A549 (cell line): Measurements from ENCODE around the gene SAP25. TPM values are rescaled to one million over a fixed set of nuclear protein-coding genes. Genes with fewer than 3 reads are reported as not detected.
A peak's percentile ranks its signal among the peaks of the same experiment; 100 is the strongest.

Experiments
- ATAC-seq, 2 experiments: fragments of 200-7000 bp in 1 of 2; fragments of >200 bp in 1 of 2; cut with Nextera tagmentation in 1 of 2; cut with Tn5 transposase in 1 of 2; 3 replicates each; pipeline versions ENCODE4 v1.8.0 to v1.9.1; 2018 to 2020; ENCODE audit warnings: mild to moderate bottlenecking in 1 of 2, moderate library complexity in 1 of 2
- CTCF ChIA-PET: fragments of 300-600 bp; sonication (Branson Sonifier 250); formaldehyde crosslinking; extraction: SDS; loops from one replicate; lab custom pipeline; 2021; ENCODE audit warnings: antibody characterized with exemption, inconsistent platforms; lab: Yijun Ruan, JAX
- POLR2A ChIA-PET: fragments of 350-600 bp; formaldehyde crosslinking; extraction: SDS; loops from one replicate; lab custom pipeline; 2021; ENCODE audit warnings: antibody characterized with exemption, inconsistent platforms; lab: Yijun Ruan, JAX
- DNase-seq, 2 experiments: peaks; one replicate each; pipeline versions ENCODE4 v3.0.0 to v3.0.0-alpha.2; 2011 to 2016; ENCODE audit warnings: low read depth in 1 of 2, low spot score in 1 of 2
- FAIRE-seq: peaks from 2 replicates; lab custom pipeline; 2011; peaks lifted over from hg19 to GRCh38; lab: Jason Lieb, UNC
- H3K27ac ChIP-seq, 2 experiments: fragments of >200 bp; sonication (Bioruptor Twin); formaldehyde crosslinking; 3 replicates each; pipeline ENCODE4 v1.5.1; 2016 to 2017
- H3K4me1 ChIP-seq: fragments of >200 bp; sonication (Bioruptor Twin); formaldehyde crosslinking; 3 replicates; pipeline ENCODE4 v1.6.1; 2016
- H3K4me2 ChIP-seq: fragments of >200 bp; sonication (Bioruptor Twin); formaldehyde crosslinking; 3 replicates; pipeline ENCODE4 v1.6.1; 2016
- H3K4me3 ChIP-seq: fragments of >200 bp; sonication (Bioruptor Twin); formaldehyde crosslinking; 3 replicates; pipeline ENCODE4 v1.5.1; 2016
- H3K9me3 ChIP-seq: fragments of >200 bp; sonication (Bioruptor Twin); formaldehyde crosslinking; 3 replicates; pipeline ENCODE4 v1.6.1; 2016
- BHLHE40 ChIP-seq: IDR thresholded peaks from 2 replicates; pipeline ENCODE4 v1.6.1; 2012; ENCODE audit warnings: low read depth, low read length, inconsistent platforms
- CBX8 ChIP-seq: fragments of 200-600 bp; sonication (generic); IDR thresholded peaks from 2 replicates; pipeline ENCODE4 v1.6.1; 2016
- EP300 ChIP-seq, 2 experiments: fragments of >200 bp; sonication (Bioruptor Twin); formaldehyde crosslinking; IDR thresholded peaks; 2 replicates in 1 of 2; 3 replicates in 1 of 2; pipeline ENCODE4 v1.6.1; 2016 to 2017
- FOXS1 ChIP-seq: fragments of 250-450 bp; sonication (Bioruptor Pico); IDR thresholded peaks from 2 replicates; pipeline ENCODE4 v1.5.0; 2020; ENCODE audit warnings: mild to moderate bottlenecking, moderate library complexity
- KDM1A ChIP-seq: fragments of 200-600 bp; sonication (generic); IDR thresholded peaks from 2 replicates; pipeline ENCODE4 v1.6.1; 2016; ENCODE audit warnings: low read depth, mild to moderate bottlenecking
- KDM5A ChIP-seq: fragments of 200-600 bp; sonication (generic); IDR thresholded peaks from 2 replicates; pipeline ENCODE4 v1.6.1; 2016; ENCODE audit warnings: antibody characterized with exemption, mild to moderate bottlenecking
- MAFK ChIP-seq: fragments of 450-650 bp; IDR thresholded peaks from 2 replicates; pipeline ENCODE4 v1.6.1; 2014; ENCODE audit not compliant: partially characterized antibody
- MYC ChIP-seq: IDR thresholded peaks from 2 replicates; pipeline ENCODE4 v1.6.1; 2012; ENCODE audit warnings: mild to moderate bottlenecking, inconsistent platforms, low read length, improper control_type of control experiment, borderline replicate concordance
- NR3C1 ChIP-seq: fragments of >200 bp; sonication (Bioruptor Twin); formaldehyde crosslinking; IDR thresholded peaks from 3 replicates; pipeline ENCODE4 v1.6.1; 2017
- PHF8 ChIP-seq: fragments of 200-600 bp; sonication (generic); IDR thresholded peaks from 2 replicates; pipeline ENCODE4 v1.6.1; 2016; ENCODE audit warnings: low read depth, mild to moderate bottlenecking, antibody characterized with exemption, moderate library complexity, borderline replicate concordance
- POLR2A ChIP-seq: IDR thresholded peaks from 2 replicates; pipeline ENCODE4 v1.6.1; 2012; ENCODE audit warnings: mild to moderate bottlenecking, low read length
- POLR2AphosphoS2 ChIP-seq: conservative IDR thresholded peaks from 2 replicates; pipeline ENCODE4 v1.6.1; 2012; ENCODE audit warnings: low read length, improper control_type of control experiment, inconsistent platforms
- RAD21 ChIP-seq, 2 experiments: fragments of >200 bp in 1 of 2; sonication (Bioruptor Twin) in 1 of 2; formaldehyde crosslinking in 1 of 2; IDR thresholded peaks in 1 of 2; conservative IDR thresholded peaks in 1 of 2; 2 replicates in 1 of 2; 3 replicates in 1 of 2; pipeline ENCODE4 v1.6.1; 2012 to 2018; ENCODE audit warnings: inconsistent platforms in 1 of 2
- RNF2 ChIP-seq: fragments of 200-600 bp; sonication (generic); IDR thresholded peaks from 2 replicates; pipeline ENCODE4 v1.6.1; 2016; ENCODE audit warnings: low read depth, mild to moderate bottlenecking, antibody characterized with exemption, moderate library complexity, borderline replicate concordance
- SMC3 ChIP-seq: fragments of >200 bp; sonication (Bioruptor Twin); formaldehyde crosslinking; IDR thresholded peaks from 3 replicates; pipeline ENCODE4 v1.6.1; 2018; ENCODE audit warnings: inconsistent platforms
- ZC3H11A ChIP-seq: fragments of 450-650 bp; IDR thresholded peaks from 2 replicates; pipeline ENCODE4 v1.6.1; 2014; ENCODE audit warnings: antibody characterized with exemption, mild to moderate bottlenecking
- ZNF302 ChIP-seq: fragments of 250-450 bp; sonication (Bioruptor Pico); IDR thresholded peaks from 2 replicates; pipeline ENCODE4 v1.9.0; 2021; ENCODE audit warnings: inconsistent platforms, mild to moderate bottlenecking, moderate library complexity
- WGBS: methylation state at CpG from one replicate; pipeline ENCODE4 v1.1.6; 2017; ENCODE audit errors: missing lambda C conversion rate; 5-methylcytosine and 5-hydroxymethylcytosine counted together
- polyA plus RNA-seq, 4 experiments: library from polyadenylated mRNA; depleted of rRNA in 3 of 4; stranded (reverse); fragments of >200 nt; fragmentation: RNase III in 1 of 4; extraction: RNeasy Plus Mini Kit Qiagen cat#74134 plus additional on column Dnase treatment in 1 of 4; gene quantifications; 2 replicates in 3 of 4; 3 replicates in 1 of 4; pipeline ENCODE4 v1.2.3, GENCODE V29; 2011 to 2017
- TF ChIP-seq, protein P1 (sequence below): fragments of >200 bp; sonication (Bioruptor Twin); formaldehyde crosslinking; IDR thresholded peaks from 3 replicates; pipeline ENCODE4 v1.5.1; 2016
- TF ChIP-seq, protein P2 (sequence below): fragments of >200 bp; sonication (Bioruptor Twin); formaldehyde crosslinking; IDR thresholded peaks from 2 replicates; pipeline ENCODE4 v1.6.1; 2016
- TF ChIP-seq, protein P3 (sequence below): fragments of 150-350 bp; IDR thresholded peaks from 2 replicates; pipeline ENCODE4 v1.6.1; 2014; ENCODE audit warnings: low read depth, mild to moderate bottlenecking, low read length

SAP25 gene
- polyA plus RNA-seq, 2 of the 4 experiments (the other 2 are of a cell fraction) = 0.37 TPM; not detected in 1

DNA sequence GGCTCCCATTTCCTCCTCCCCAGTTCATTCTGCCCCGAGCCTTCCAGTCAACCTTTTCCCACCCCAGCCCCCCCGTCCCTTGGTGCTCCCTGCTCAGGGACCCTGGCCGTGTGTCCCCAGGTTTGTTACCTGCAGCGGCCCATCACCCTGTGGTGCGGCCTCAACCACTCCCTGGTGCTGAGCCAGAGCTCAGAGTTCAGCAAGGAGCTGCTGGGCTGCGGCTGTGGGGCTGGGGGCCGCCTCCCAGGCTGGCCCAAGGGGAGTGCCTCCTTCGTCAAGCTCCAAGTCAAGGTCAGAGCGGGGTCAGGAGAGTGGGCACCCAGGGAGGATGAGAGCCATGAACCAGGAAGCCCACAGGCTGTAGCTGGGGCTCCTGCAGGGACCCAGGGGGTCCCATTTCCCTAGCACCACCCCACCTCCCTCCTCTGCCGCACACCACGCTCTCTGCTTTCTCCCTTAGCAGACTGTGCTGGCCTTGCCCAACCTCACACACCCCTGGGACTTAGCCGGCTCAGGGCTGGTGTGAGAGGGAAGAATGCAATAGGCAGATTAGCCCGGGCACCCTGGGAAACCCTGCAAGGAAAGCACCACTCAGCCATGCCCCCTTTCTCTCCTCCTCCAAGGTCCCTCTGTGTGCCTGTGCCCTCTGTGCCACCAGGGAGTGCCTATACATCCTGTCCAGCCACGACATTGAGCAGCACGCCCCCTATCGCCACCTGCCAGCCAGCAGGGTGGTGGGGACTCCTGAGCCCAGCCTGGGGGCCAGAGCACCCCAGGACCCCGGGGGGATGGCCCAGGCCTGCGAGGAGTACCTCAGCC lies 26.4 kb upstream of the SAP25 start:
- ATAC-seq (0 out of 6 replicates have a peak, but pooled peaks of 1 of the 2 experiments have one; percentile 5), FAIRE-seq (no peak)
- WGBS = 51% methylated on average over 9 of the region's 18 CpGs
- Histone ChIP-seq H3K4me1 (0 out of 3 replicates have a peak, but pooled peaks cover 4% of the 10 kb centered on the region), H3K4me2 (no peak overlapping the region), H3K4me3 (no peak overlapping the region), H3K27ac (no peak overlapping the region)
- CTCF ChIA-PET = interaction anchor here (0.7 to 3.2 kb wide), 5 partner anchors 12 to 105 kb away, joined by 3 to 20 read pairs (median 6); partner anchors contain the start of genes FBXO24, LRCH4 and POP7
- TF ChIP-seq RAD21 (conservative IDR thresholded peaks at IDR 0.05 in 1 of 2, IDR thresholded peaks at IDR 0.05 in 1 of 2) = no peak
- TF ChIP-seq, protein P1, sequence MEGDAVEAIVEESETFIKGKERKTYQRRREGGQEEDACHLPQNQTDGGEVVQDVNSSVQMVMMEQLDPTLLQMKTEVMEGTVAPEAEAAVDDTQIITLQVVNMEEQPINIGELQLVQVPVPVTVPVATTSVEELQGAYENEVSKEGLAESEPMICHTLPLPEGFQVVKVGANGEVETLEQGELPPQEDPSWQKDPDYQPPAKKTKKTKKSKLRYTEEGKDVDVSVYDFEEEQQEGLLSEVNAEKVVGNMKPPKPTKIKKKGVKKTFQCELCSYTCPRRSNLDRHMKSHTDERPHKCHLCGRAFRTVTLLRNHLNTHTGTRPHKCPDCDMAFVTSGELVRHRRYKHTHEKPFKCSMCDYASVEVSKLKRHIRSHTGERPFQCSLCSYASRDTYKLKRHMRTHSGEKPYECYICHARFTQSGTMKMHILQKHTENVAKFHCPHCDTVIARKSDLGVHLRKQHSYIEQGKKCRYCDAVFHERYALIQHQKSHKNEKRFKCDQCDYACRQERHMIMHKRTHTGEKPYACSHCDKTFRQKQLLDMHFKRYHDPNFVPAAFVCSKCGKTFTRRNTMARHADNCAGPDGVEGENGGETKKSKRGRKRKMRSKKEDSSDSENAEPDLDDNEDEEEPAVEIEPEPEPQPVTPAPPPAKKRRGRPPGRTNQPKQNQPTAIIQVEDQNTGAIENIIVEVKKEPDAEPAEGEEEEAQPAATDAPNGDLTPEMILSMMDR = peak; percentile 16; the same call in 1 of the 3 replicates
- TF ChIP-seq, all 56 proteins: peak for 1
- no peaks in the 10 kb centered on the region for H3K9me3 ChIP-seq
- DNase-seq = no peak
- POLR2A ChIA-PET = interaction anchor here (0.5 kb wide), 1 partner anchor 11 kb away, joined by 3 read pairs; no protein-coding TSS in a partner anchor

DNA sequence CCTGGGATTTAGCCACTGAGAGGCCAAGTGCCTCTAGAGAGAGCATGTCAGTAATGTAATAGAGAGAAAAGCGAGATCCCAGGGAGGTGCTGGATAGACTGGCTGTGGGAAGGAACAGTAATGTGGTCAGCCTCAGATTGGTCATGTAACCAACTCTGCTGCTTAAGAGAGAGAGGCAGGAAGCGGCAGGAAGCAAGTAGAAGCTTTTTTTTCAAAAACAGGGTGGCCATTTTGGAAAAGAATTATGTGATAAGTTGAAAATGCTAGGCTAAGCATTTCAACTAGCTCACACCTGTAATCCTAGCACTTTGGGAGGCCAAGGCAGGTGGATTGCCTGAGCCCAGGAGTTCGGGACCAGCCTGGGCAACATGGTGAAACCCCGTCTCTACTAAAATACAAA lies 24.7 kb upstream of the SAP25 start:
- H3K4me1 ChIP-seq = no peaks in the 10 kb centered on the region
- no peak overlapping the region for H3K4me2 ChIP-seq
- ChIA-PET POLR2A (interaction anchor here (0.6 to 1.0 kb wide), 2 partner anchors 12 to 14 kb away, joined by 4 to 5 read pairs; partner anchors contain the start of gene FBXO24), CTCF (interaction anchor here (0.6 to 3.2 kb wide), 9 partner anchors 8 to 148 kb away, joined by 3 to 20 read pairs (median 4); partner anchors contain the start of genes FBXO24, LRCH4 and POP7)
- H3K9me3 ChIP-seq = no peaks in the 10 kb centered on the region
- no peak for FAIRE-seq
- ATAC-seq = no peak
- no peak overlapping the region for H3K27ac ChIP-seq
- DNase-seq = no peak
- no peak overlapping the region for H3K4me3 ChIP-seq
- TF ChIP-seq SMC3 (no peak), MAFK (peak; percentile 66), BHLHE40 (no peak)
- WGBS = 72% methylated on average over 4 of the region's 4 CpGs

DNA sequence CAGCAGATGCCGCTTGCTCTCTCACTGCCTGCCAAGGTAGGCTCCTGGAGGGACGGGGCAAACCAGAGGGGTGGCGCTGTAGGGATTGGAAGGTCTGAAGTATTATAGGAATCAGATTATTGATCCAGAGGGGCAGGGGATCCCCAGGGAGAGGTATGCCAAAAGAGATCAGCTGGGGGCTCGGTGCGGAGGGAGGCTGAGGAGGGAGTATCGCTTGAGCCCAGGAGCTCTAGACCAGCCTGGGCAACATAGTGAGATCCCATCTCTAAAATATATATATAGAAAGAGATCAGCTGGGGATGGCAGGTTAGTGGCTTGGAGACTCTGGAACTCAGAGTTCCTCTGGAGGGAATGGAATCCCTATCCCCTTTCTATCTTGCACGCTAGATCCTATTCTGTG lies 21.5 kb upstream of the SAP25 start:
- no peak for ATAC-seq
- no peak overlapping the region for H3K27ac ChIP-seq
- WGBS = 86% methylated on average over 7 of the region's 7 CpGs
- POLR2A ChIA-PET = no interaction called here
- no peak for FAIRE-seq
- CTCF ChIA-PET = interaction anchor here (1.3 to 2.6 kb wide), 4 partner anchors 9 to 96 kb away, joined by 4 to 11 read pairs (median 7); partner anchors contain the start of genes FBXO24 and LRCH4
- H3K9me3 ChIP-seq = no peaks in the 10 kb centered on the region
- H3K4me3 ChIP-seq = no peak overlapping the region
- DNase-seq = no peak
- no peak for TF ChIP-seq KDM1A
- no peak for TF ChIP-seq FOXS1 (CRISPR knock-in tag)
- no peak for TF ChIP-seq MYC
- TF ChIP-seq, protein P2, sequence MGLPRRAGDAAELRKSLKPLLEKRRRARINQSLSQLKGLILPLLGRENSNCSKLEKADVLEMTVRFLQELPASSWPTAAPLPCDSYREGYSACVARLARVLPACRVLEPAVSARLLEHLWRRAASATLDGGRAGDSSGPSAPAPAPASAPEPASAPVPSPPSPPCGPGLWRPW = no peak
- no peak for TF ChIP-seq EP300 (IDR thresholded peaks at IDR 0.05)
- TF ChIP-seq NR3C1 = no peak
- no peak for TF ChIP-seq POLR2AphosphoS2
- no peak for TF ChIP-seq ZNF302
- TF ChIP-seq RNF2 = no peak
- no peak for TF ChIP-seq PHF8
- TF ChIP-seq, protein P3, sequence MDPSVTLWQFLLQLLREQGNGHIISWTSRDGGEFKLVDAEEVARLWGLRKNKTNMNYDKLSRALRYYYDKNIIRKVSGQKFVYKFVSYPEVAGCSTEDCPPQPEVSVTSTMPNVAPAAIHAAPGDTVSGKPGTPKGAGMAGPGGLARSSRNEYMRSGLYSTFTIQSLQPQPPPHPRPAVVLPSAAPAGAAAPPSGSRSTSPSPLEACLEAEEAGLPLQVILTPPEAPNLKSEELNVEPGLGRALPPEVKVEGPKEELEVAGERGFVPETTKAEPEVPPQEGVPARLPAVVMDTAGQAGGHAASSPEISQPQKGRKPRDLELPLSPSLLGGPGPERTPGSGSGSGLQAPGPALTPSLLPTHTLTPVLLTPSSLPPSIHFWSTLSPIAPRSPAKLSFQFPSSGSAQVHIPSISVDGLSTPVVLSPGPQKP = no peak
- no peak for TF ChIP-seq RAD21 (conservative IDR thresholded peaks at IDR 0.05 in 1 of 2, IDR thresholded peaks at IDR 0.05 in 1 of 2)
- TF ChIP-seq ZC3H11A = no peak
- no peak for TF ChIP-seq KDM5A
- TF ChIP-seq SMC3 = no peak
- TF ChIP-seq POLR2A = no peak
- no peak for TF ChIP-seq CBX8
- TF ChIP-seq, protein P1 = no peak
- no peaks in the 10 kb centered on the region for H3K4me1 ChIP-seq
- H3K4me2 ChIP-seq = no peak overlapping the region
